ENCODE results near the gene ELOVL6. TPM values are rescaled to one million over a fixed set of nuclear protein-coding genes. Genes with fewer than 3 reads are reported as not detected.

The ELOVL6 gene
- total RNA-seq, 2 donors from 2014 or later: 1.1 TPM

GRCh38 chr4:110184140-110184790 lies 14.2 kb downstream of the ELOVL6 start:
- Histone ChIP-seq H3K9me3 (no peaks in the 10 kb centered on the region), H3K36me3 (no peaks in the 10 kb centered on the region), H3K27ac (no peak overlapping the region), H3K4me3 (no peak overlapping the region), H3K27me3 (no peaks in the 10 kb centered on the region), H3K4me1 (no peaks in the 10 kb centered on the region)
- TF ChIP-seq CTCF (IDR thresholded peaks at IDR 0.05): no peak
- no peak for DNase-seq (ENCODE audit: low spot score)

- Histone ChIP-seq H3K27ac (no peak overlapping the region), H3K36me3 (no peaks in the 10 kb centered on the region), H3K4me1 (no peaks in the 10 kb centered on the region), H3K4me3 (no peak overlapping the region), H3K9me3 (no peaks in the 10 kb centered on the region), H3K27me3 (no peaks in the 10 kb centered on the region)
- TF ChIP-seq CTCF (IDR thresholded peaks at IDR 0.05): no peak
- DNase-seq (ENCODE audit: low spot score): no peak
These were observed 14.8 kb downstream of the ELOVL6 start for GRCh38 chr4:110183643-110184042.

- Histone ChIP-seq H3K36me3 (no peaks in the 10 kb centered on the region), H3K27ac (no peak overlapping the region)
- no peak for TF ChIP-seq CTCF (IDR thresholded peaks at IDR 0.05)
These were observed 15.4 kb downstream of the ELOVL6 start for GRCh38 chr4:110183058-110183457.

GRCh38 chr4:110181890-110182289 lies 16.5 kb downstream of the ELOVL6 start:
- TF ChIP-seq CTCF (IDR thresholded peaks at IDR 0.05): no peak
- DNase-seq (ENCODE audit: low spot score): no peak
- no peak overlapping the region for H3K4me3 ChIP-seq
- no peaks in the 10 kb centered on the region for H3K9me3 ChIP-seq
- no peak overlapping the region for H3K27ac ChIP-seq
- H3K27me3 ChIP-seq: no peaks in the 10 kb centered on the region
- no peaks in the 10 kb centered on the region for H3K4me1 ChIP-seq
- no peaks in the 10 kb centered on the region for H3K36me3 ChIP-seq

More at GRCh38 chr4:110183058-110183457, 15.4 kb downstream of the ELOVL6 start:
- no peaks in the 10 kb centered on the region for H3K4me1 ChIP-seq
- no peaks in the 10 kb centered on the region for H3K27me3 ChIP-seq
- H3K4me3 ChIP-seq: no peak overlapping the region
- H3K9me3 ChIP-seq: no peaks in the 10 kb centered on the region
- no peak for DNase-seq (ENCODE audit: low spot score)

GRCh38 chr4:110175634-110176033 lies 22.8 kb downstream of the ELOVL6 start:
- Histone ChIP-seq H3K27ac (no peak overlapping the region), H3K4me1 (no peaks in the 10 kb centered on the region), H3K27me3 (no peaks in the 10 kb centered on the region), H3K9me3 (no peaks in the 10 kb centered on the region), H3K4me3 (no peak overlapping the region), H3K36me3 (no peaks in the 10 kb centered on the region)
- DNase-seq (ENCODE audit: low spot score): no peak
- no peak for TF ChIP-seq CTCF (IDR thresholded peaks at IDR 0.05)

- no peak for DNase-seq (ENCODE audit: low spot score)
- Histone ChIP-seq H3K4me3 (no peak overlapping the region), H3K27ac (no peak overlapping the region), H3K4me1 (no peaks in the 10 kb centered on the region), H3K36me3 (no peaks in the 10 kb centered on the region), H3K27me3 (no peaks in the 10 kb centered on the region), H3K9me3 (no peaks in the 10 kb centered on the region)
- no peak for TF ChIP-seq CTCF (IDR thresholded peaks at IDR 0.05)
These were observed 25.4 kb downstream of the ELOVL6 start for GRCh38 chr4:110172972-110173371.

Data from right atrium auricular region (tissue), 2 donors.